ENCODE measurements around the gene C2orf81.
"Not testable (repeated sequence)": the region's sequence is repeated elsewhere in the genome, so short reads cannot be mapped to it uniquely, and the experiment has no call there.

Gene C2orf81

DNA sequence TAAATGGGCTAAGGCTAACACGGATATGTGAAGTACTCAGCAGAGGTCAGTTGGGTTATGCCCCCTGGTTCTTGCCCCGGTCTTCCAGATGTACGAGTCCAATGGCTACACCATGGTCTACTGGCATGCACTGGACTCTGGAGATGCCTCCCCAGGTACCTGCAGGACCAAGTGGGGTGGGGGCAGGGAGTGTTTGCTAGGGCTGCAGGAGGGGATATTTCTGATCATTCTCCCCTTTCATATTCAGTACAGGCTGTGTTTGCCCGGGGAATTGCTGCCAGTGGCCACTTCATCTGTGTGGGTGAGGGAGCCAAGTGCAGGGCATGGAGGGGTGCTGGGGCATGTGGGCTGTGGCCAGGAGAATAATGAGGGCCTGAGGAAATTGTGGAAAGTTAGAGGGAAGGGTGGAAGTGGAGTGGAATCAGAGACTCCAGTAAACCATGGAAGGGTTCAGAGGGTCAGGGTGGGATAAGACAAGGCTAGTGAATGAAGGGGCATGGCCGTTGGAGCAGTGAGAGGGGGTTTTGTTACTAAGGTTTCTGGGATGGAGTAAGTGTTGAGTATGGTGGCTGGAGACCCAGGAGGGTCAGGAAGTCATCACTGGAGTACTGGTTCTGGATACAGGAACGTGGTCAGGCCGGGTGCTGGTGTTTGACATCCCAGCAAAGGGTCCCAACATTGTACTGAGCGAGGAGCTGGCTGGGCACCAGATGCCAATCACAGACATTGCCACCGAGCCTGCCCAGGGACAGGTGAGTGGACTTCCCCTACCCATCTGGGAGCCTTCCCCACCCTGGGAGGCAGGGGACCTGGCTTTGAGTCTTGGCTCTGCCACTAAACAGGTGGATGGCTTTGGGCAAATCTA lies 2.0 kb upstream of the C2orf81 start:
- no peak for DNase-seq

GRCh38 chr2:74420443-74421103 lies 846 bp downstream of the C2orf81 start:
- DNase-seq, result not testable (repeated sequence)

DNA sequence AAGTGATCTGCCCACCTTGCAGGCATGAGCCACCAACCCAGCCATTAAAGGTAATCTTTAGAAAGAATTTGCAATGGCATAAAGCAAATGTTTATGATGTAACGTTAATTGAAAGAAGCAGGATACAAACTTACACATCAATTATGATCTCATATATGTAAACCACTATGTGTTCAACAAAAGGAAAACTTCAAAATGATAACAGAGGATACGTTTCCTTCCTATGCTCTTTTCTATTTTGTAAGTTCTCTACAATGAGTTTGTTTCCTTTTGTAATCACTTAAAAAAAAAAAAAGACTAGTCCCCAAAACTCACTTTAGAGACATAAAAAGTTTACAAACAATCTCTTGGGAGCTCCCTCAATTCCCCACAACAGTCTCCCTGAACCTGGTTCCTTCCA lies 1.4 kb downstream of the C2orf81 start:
- DNase-seq, result no peak

- DNase-seq, result no peak
Observed at GRCh38 chr2:74419345-74419744, 2.1 kb downstream of the C2orf81 start.

GRCh38 chr2:74418312-74418711 lies 3.1 kb downstream of the C2orf81 start:
- DNase-seq, result no peak

DNA sequence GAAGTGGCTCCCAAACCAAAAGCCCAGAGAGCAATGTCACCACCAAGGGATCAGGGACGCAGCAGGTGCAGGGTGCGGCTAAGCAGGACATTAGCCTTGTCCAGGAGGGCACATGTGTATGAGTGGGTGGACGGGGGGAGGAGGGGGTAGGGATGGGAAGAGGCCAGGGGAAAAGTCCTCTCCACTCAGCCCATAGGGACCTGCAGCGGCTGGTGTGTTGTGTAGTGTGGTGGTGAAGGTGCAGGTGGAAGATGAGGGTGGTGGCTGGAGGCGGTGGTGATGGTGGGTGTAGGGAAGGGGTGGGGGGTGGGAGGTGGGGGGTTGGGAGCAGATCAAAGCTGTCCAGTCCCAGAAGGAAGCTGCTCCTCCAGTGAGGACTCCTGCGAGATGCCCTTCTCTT lies 3.7 kb downstream of the C2orf81 start:
- no peak for DNase-seq

GRCh38 chr2:74417197-74417596 lies 4.2 kb downstream of the C2orf81 start:
- DNase-seq, result no peak

DNA sequence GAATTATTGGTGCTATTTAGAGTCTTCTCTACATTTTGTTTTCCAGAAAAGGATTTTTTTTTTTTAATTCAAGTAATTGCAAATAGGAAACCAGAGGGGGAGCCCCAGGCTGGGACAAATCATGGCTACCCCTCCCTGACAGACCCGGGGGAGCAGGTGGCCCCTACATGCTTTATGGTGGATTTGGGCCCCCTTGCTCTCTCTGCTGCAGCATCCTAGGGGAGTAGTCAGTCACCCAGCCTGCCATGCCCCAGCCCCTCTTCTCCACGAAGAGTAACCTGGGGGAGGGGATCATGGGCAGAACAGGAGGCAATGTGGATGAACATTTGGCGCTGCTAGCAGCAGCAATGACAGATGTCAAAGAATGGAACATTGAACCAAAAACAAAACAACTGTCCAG lies 4.6 kb downstream of the C2orf81 start:
- no peak for DNase-seq

- DNase-seq, result peak; percentile 49
Observed at GRCh38 chr2:74415762-74416395, 5.5 kb downstream of the C2orf81 start.

DNA sequence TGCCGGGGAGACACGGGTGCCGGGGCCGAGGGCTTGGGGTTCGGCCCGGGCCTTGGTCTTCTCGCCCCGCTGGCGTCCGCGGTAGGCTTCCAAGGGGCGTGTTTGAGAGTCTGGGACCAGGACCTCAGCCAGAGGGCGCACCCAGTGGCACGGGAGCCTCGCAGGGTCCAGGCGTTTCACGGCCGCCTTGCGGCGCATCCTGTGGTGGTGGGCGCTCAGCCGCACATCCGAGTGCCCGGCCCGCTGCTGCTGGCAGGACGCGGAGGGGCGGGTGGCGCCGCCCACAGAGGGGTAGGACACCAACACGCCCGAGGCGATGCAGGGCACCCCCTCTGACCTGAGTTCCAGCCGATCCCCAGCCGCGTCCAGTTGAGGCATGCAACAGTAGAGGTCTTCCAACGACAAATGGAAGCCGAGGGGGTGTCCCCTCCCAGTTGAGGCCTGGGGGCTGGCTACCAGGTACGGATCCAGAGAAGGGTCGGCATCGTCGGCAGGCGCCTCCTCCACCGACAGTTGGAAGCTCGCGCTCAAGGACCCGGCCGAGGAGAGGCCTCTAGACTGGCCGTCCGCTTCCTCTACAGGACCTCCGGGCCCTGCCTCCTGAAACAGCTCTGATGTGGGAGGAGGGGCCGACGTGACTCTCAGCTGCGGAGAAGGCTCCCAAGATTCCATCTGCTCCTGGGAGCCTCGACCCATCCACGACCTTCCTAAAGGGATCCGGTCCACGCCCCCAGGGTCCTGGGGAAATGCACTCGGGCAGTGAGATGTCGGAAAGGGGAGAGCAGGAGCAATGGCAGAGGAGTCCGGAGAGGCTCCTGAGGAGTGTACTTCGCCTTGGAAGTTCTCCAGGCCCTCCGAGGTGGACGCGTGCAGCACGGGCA lies 6.3 kb downstream of the C2orf81 start:
- peak; percentile 40 for DNase-seq

GRCh38 chr2:74414441-74414840 lies 7.0 kb downstream of the C2orf81 start:
- DNase-seq, result no peak

DNA sequence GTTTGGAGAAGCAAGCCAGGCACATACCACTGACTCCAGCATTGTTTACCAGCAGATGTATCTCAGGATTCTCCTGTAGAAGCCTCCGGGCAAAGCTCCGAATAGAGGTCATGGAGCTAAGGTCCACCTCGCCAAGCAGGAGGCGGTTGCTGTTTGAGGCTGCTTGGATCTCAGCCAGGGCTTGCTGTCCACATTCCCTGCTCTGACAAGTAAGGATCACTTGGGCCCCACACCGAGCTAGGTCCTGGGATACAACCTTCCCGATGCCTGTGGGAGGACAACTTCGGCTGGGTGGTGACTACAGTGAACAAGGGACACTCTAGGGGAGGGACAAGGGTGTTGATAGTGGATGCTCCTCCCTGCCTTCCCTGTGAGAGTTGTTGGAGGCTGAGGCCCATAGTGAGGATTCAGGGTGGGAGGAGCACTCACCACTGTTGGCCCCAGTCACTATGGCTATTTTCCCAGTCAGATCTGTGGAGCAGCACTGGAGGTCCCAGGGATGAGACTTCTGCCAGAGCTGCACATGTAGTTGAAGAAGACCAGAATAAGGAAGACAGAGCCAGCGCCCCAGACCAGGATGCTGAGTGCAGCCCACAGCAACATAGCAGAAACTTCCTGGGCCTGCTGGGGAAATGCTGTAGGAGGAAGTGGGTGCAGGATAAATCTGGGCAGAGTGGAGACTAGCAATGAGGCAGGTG lies 8.3 kb downstream of the C2orf81 start:
- DNase-seq, result no peak

DNA sequence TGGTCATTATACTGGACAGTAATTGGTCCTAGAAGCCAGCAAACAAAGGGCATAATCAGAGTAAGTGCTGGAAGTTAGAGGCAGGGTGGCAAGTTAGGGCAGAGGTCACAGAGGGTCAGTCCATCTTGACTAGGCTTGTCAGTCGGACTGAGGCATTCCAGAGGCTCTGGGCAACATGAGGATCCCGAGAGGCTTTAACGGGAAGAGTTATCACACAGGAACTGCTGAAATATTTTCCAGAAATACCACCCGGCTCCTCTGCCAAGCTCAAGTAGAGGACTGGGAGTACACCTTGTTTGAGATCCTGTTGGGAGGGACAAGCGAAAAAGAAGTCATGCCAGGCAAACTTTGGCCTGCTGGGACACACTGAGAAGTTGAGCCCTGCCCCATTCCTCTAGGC lies 13.7 kb downstream of the C2orf81 start:
- no peak for DNase-seq

- DNase-seq, result no peak
Observed at GRCh38 chr2:74406035-74406434, 15.4 kb downstream of the C2orf81 start.

DNA sequence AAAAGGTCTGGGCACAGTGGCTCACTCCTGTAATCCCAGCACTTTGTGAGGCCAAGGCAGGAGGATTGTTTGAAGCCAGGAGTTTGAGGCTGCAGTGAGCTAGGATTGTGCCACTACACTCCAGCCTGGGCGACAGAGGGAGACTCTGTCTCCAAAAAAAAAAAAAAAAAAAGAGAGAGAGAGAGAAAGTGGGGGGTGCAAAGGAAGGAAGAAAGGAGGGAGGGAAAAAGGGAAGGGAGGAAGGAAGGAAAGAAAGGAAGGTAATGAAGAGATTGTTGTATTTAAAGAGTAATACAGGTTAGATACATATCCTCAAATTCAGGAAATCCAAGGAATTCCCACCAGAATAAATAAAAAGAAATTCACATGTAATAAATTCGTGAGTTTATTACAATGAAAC lies 19.5 kb downstream of the C2orf81 start:
- DNase-seq, result no peak

- DNase-seq, result peak; percentile 34
Observed at GRCh38 chr2:74399785-74400184, 21.6 kb downstream of the C2orf81 start.

- no peak for DNase-seq
Observed at GRCh38 chr2:74396149-74396548, 25.3 kb downstream of the C2orf81 start.

DNA sequence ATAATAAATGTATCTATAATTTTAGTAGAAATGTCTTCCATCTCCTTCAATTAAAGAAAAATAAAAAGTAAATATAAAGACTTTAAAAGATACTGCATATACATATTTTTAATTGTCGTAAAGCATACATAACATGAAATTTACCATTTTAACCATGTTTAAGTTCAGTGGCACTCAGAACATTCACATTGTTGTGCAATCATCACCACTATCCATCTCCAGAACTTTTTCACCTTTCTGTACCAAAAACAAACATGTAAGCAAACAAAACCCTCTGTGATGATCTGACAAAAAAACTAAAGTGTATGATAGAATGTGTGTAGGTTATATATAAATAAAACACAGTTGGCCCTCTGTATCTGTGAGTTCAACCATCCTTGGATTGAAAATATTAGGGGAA lies 27.9 kb downstream of the C2orf81 start:
- DNase-seq, result no peak

- no peak for DNase-seq
Observed at GRCh38 chr2:74392449-74392743, 29.0 kb downstream of the C2orf81 start.

GRCh38 chr2:74391580-74392448 lies 29.6 kb downstream of the C2orf81 start:
- peak; percentile 84 for DNase-seq

DNA sequence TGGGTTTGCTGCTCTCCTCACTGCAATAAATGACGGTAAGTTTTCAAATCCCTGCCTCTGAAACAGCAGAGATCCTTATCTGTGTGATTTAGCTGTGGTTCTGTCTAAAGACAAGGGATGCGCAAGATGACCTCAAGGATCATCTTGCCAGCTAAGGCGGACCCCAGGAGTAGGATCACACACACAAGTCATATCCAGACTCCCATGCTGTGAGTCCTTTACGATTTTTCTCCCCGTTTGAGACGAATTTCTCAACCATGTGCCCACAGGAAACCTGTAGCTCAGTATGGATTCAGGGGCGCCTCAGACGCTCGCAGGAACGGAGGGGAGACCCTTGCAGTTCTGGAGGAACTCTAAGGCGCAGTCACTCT lies 30.2 kb downstream of the C2orf81 start:
- peak; percentile 43 for DNase-seq

- DNase-seq, result no peak
Observed at GRCh38 chr2:74390606-74391005, 30.8 kb downstream of the C2orf81 start.

Data from NCI-H69 (cell line).